NCI-H1417 treated with DMSO at 0.1 percent for 48 hours (cell line): Measurements from ENCODE around the gene ZAP70.
"Not testable (repeated sequence)": the region's sequence is repeated elsewhere in the genome, so short reads cannot be mapped to it uniquely, and the experiment has no call there.

Source experiments
- DNase-seq: peaks from one replicate; lab custom pipeline; 2025; lab: John Stamatoyannopoulos, UW

ZAP70 gene

GRCh38 chr2:97698530-97698929 is 14.8 kb upstream of the ZAP70 start:
- no peak for DNase-seq

GRCh38 chr2:97699765-97700444 is 13.5 kb upstream of the ZAP70 start:
- peak; percentile 24 for DNase-seq

GRCh38 chr2:97701186-97701585 is 12.2 kb upstream of the ZAP70 start:
- no peak for DNase-seq

GRCh38 chr2:97701851-97702465 is 11.4 kb upstream of the ZAP70 start:
- DNase-seq = no peak

GRCh38 chr2:97702731-97703470 is 10.5 kb upstream of the ZAP70 start:
- DNase-seq = no peak

GRCh38 chr2:97703741-97704140 is 9.6 kb upstream of the ZAP70 start:
- no peak for DNase-seq

GRCh38 chr2:97704989-97705388 is 8.4 kb upstream of the ZAP70 start:
- DNase-seq = no peak

- DNase-seq = no peak
Observed at GRCh38 chr2:97706112-97706511, 7.3 kb upstream of the ZAP70 start.

GRCh38 chr2:97706708-97707345 is 6.5 kb upstream of the ZAP70 start:
- DNase-seq = no peak

- DNase-seq = no peak
Observed at GRCh38 chr2:97707362-97708047, 5.9 kb upstream of the ZAP70 start.

GRCh38 chr2:97708048-97708380 is 5.4 kb upstream of the ZAP70 start:
- no peak for DNase-seq

- no peak for DNase-seq
Observed at GRCh38 chr2:97708608-97709007, 4.8 kb upstream of the ZAP70 start.

GRCh38 chr2:97711394-97711711 is 2.0 kb upstream of the ZAP70 start:
- no peak for DNase-seq

GRCh38 chr2:97712175-97712574 is 1.2 kb upstream of the ZAP70 start:
- not testable (repeated sequence) for DNase-seq

- DNase-seq = no peak
Observed at GRCh38 chr2:97712693-97713295, 582 bp upstream of the ZAP70 start.

GRCh38 chr2:97714084-97714949 is 941 bp downstream of the ZAP70 start:
- no peak for DNase-seq

- no peak for DNase-seq
Observed at GRCh38 chr2:97714950-97715652, 1.7 kb downstream of the ZAP70 start.

- DNase-seq = no peak
Observed at GRCh38 chr2:97715951-97716694, 2.7 kb downstream of the ZAP70 start.

- no peak for DNase-seq
Observed at GRCh38 chr2:97716695-97717612, 3.6 kb downstream of the ZAP70 start.
